Astrocyte (in vitro differentiated cells and primary cell): ENCODE data around the gene NAA16.

Source experiments
- CTCF ChIP-seq: IDR thresholded peaks from 2 replicates; pipeline ENCODE4 v1.5.1; 2011; ENCODE audit warnings: low read depth, mild to moderate bottlenecking, inconsistent platforms, low read length, moderate library complexity; ENCODE audit not compliant: insufficient read depth
- EZH2 ChIP-seq: IDR thresholded peaks from 2 replicates; pipeline ENCODE4 v1.6.1; 2012; ENCODE audit warnings: mild to moderate bottlenecking, low read length, inconsistent platforms; ENCODE audit not compliant: insufficient read depth

DNA sequence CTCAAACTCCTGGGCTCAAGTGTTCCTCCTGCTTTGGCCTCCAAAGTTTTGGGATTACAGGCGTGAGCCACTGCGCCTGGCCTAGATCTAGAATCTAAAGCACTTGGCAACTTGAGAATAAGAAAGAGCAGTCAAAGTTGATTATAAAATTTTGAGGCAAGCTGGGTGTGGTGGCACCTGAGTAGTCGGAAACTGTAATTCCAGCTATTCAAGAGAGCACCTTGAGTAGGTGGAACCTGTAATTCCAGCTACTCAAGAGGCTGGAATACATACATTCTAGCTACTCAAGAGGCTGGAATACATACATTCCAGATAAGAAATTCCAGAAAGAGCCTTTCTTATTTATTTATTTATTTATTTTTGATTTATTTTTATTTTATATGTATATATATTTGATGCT, 8.3 kb upstream of the NAA16 start:
- no peak for TF ChIP-seq CTCF
- no peak for TF ChIP-seq EZH2
